ENCODE measurements around the gene GAST. TPM values are rescaled to one million over a fixed set of nuclear protein-coding genes. Genes with fewer than 3 reads are reported as not detected.
A peak's percentile ranks its signal among the peaks of the same experiment; 100 is the strongest.

The GAST gene
- total and polyA plus RNA-seq, 9 of the 15 experiments (the other 6 are each of a cell fraction or from before 2014, with no cell fraction given) = not detected

DNA sequence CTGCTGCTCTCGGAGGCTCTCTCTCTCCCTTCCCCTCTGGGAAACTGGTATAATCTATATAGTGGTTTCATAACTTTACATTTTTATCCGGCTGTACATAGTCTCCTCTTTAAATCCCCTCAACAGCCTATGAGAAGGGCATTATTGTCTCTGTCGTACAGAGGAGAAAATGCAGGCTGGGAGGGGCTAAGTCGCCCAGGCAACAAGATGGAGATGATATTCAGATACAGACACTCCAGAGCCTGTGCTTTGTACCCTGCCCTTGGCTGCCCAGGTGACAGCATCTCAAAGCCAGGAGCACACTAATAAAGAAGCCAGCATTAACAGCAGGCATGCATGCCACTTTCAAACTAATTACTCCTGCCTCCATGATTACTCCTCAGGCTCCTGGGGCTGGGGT, 28.1 kb upstream of the GAST start:
- POLR2A ChIA-PET = interaction anchor here (1.0 to 9.1 kb wide), 2 partner anchors 7 to 53 kb away, joined by 3 to 406 read pairs; partner anchors contain the start of gene EIF1
- intact Hi-C loops (cut with micrococcal nuclease) = no loop called here

More for the DNA sequence above, 28.1 kb upstream of the GAST start:
- no peaks in the 10 kb centered on the region for H3K9me1 ChIP-seq (ENCODE audit: control insufficient read depth, insufficient read depth, low read length)
- no peaks in the 10 kb centered on the region for H4K20me1 ChIP-seq (replicated peaks; ENCODE audit: control insufficient read depth, insufficient read depth, low read length)
- FAIRE-seq (no peak), DNase-seq (ENCODE audit: extremely low read depth in 1 of 4, low spot score in 3 of 4) (no peak), ATAC-seq (no peak)
- H3K4me1 ChIP-seq (replicated peaks in 1 of 2; ENCODE audit: control insufficient read depth in 2 of 2, insufficient read depth in 2 of 2, low read length in 2 of 2) = peaks cover 26 to 29% of the 10 kb centered on the region in 2 experiments
- H3K27ac ChIP-seq (ENCODE audit: extremely low read depth, low read depth, low read length) = no peak overlapping the region
- CTCF ChIA-PET (ENCODE audit: low intra/inter-chr PET ratio) = no interaction called here
- H3K36me3 ChIP-seq (ENCODE audit: control insufficient read depth, insufficient read depth, low read length) = no peaks in the 10 kb centered on the region
- H3K27me3 ChIP-seq (ENCODE audit: control insufficient read depth in 2 of 2, insufficient read depth in 2 of 2, low read length in 2 of 2) = no peaks in the 10 kb centered on the region
- H2AFZ ChIP-seq (ENCODE audit: low read depth, low read length) = no peak overlapping the region
- BruUV-seq (replicated peaks) = no TSS peak
- WGBS (ENCODE audit: insufficient coverage, low coverage, missing lambda C conversion rate) = 37% methylated on average over 4 of the region's 4 CpGs
- peak overlapping the region in 1 of 2 experiments; percentile 29; a peak in 1 of 4 replicates for H3K9ac ChIP-seq (ENCODE audit: insufficient read depth in 1 of 2, low read depth in 2 of 2, low read length in 2 of 2)
- no peak overlapping the region for H3K4me2 ChIP-seq (ENCODE audit: insufficient read depth, low read length)
- TF ChIP-seq BMI1 (IDR thresholded peaks at IDR 0.05; ENCODE audit: low read length) = peak; percentile 34; the same call in 1 of the 2 replicates
- TF ChIP-seq TEAD4 (IDR thresholded peaks at IDR 0.05; ENCODE audit: low read length) = no peak
- no peak for TF ChIP-seq TEAD4 (CRISPR knock-in tag; IDR thresholded peaks at IDR 0.05; ENCODE audit: borderline replicate concordance)
- TF ChIP-seq RFX1 (IDR thresholded peaks at IDR 0.05) = peak; percentile 84
- TF ChIP-seq CTBP1 (IDR thresholded peaks at IDR 0.05; ENCODE audit: borderline replicate concordance) = peak; percentile 27; the same call in 1 of the 2 replicates
- no peak for TF ChIP-seq ZNF232 (CRISPR knock-in tag; IDR thresholded peaks at IDR 0.05)
- no peak for TF ChIP-seq ZBTB12 (CRISPR knock-in tag; IDR thresholded peaks at IDR 0.05)
- peak in 1 of 2 experiments; percentile 50; a peak in 1 of 4 replicates for TF ChIP-seq RCOR1 (IDR thresholded peaks at IDR 0.05; ENCODE audit: borderline replicate concordance in 1 of 2, low read depth in 2 of 2, low read length in 2 of 2)
- TF ChIP-seq ZBTB9 (CRISPR knock-in tag; IDR thresholded peaks at IDR 0.05) = no peak
- H3K9me3 ChIP-seq (replicated peaks; ENCODE audit: control insufficient read depth, insufficient read depth, low read depth, low read length) = no peaks in the 10 kb centered on the region
- no peak overlapping the region for H3K4me3 ChIP-seq
- peaks cover 11% of the 10 kb centered on the region for H3K79me2 ChIP-seq (ENCODE audit: control insufficient read depth, insufficient read depth, low read length)
- in situ Hi-C loops (cut with MboI) = no loop called here
